IPS-NIHi7 (cell line): ENCODE measurements around the gene PRSS3.
"Not testable (repeated sequence)": the region's sequence is repeated elsewhere in the genome, so short reads cannot be mapped to it uniquely, and the experiment has no call there.

Experiments
- DNase-seq: peaks from one replicate; pipeline ENCODE4 v3.0.0; 2012; ENCODE audit warnings: mixed read lengths; ENCODE audit errors: extremely low spot score

The PRSS3 gene

DNA sequence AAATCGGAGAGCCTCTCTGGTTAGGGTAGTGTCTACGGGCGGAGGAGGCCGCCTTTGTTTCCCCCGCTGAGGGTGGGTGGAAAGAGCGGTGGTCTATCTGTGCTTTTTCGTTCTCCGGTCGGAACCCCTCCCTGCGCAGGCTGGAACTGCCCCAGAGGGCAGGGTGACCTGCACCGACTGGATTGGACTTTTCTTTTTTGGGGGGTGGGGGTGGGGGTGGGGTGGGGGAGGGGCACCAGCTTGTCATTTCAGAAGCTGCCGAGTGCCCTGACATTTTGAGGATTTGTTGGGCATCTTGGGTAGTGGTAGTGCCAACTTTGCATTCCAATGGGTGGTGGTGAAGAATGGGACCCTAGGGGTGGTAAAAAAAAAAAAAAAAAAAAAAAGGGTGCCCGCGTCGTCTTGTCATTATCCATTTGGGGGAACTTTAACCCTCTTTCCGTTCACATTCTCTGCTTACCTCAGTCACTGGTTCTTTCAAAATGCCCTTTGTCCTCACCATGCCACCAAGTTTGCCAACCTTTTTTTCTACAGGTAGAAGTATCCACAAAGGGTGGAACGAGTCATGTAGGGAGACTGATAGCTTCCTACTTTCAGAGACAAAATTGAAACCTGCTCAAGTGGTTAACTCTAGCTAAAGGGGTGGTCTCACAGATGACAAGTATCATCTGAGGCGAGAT lies 22.9 kb downstream of the PRSS3 start:
- no peak for DNase-seq

DNA sequence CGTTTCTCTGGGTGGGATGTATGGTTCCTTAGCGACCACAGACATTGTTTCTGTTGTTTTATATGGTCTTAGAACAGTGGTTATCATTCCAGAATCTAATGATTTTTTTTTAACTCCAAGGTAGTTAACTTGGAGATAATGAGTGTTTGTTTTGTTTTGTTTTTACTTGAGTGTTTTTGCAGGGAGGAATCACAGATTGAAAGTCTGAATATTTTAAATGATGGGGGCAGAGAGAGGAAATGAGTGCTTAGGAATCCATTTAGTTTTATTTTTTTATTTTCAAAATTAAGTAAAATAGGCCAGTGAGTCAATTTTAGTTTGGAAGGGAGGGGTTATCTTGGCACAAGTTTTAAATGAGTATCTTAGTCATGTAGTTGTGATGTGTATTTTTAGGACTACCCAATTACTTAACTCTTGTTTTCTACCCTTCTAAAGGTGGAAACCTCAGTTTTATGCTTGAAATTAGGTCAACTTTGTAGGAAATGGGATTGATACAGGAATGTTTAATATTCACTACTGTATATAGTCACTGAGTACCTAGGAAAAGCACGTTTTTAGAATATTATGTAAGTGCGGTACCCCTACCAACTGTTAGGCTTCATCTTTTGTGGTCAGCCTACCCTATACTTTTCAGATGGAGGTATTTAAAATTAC lies 23.6 kb downstream of the PRSS3 start:
- DNase-seq: no peak

DNA sequence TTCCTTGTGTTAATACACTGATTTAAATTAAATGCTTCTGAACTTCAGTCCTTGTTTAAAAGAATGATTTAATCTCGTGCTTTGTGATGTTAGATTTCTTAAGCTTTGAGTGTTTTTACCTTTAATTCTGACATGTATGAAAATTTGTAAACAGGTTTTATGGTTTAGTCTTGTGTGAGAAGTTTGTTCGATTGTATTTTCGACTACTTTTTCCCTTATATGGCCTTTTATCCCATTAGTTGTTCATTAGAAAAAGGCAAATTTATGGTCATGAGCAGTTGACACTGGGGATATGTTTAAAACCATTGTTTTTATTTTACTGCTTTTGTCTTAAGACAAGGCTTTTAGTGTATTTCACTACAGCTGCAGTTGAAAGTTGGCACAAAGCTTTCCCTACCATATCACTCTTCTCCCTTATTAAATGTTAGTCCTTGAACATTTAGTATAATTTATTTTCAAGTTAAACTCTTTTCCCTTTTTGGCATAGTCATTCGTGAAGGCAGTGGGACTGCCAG lies 24.9 kb downstream of the PRSS3 start:
- DNase-seq: no peak

DNA sequence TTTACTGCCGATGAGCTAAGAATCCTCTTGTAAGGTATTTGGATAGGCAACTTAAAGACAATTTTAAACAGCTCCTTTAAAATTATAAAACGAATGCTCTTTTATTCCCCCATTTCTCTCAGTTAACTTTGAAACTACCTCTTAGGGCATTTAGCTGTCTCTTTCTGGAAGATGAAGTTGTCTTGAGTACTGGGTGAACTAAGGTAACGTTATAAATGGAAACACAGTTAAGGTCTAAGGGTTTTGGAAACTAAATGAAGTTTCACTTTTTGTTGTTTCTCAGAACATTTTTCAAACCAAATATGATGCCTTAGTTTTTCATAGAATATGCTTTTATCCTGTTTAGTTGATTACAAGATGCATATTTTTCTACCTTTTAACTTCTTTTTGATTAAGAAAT lies 28.4 kb downstream of the PRSS3 start:
- DNase-seq: no peak

- DNase-seq: not testable (repeated sequence)
Measured at GRCh38 chr9:33827285-33827684, 31.9 kb downstream of the PRSS3 start.

- DNase-seq: not testable (repeated sequence)
Measured at GRCh38 chr9:33829641-33830230, 34.4 kb downstream of the PRSS3 start.

- DNase-seq: no peak
Measured at GRCh38 chr9:33835625-33836260, 40.4 kb downstream of the PRSS3 start.

- DNase-seq: not testable (repeated sequence)
Measured at GRCh38 chr9:33836261-33836660, 40.9 kb downstream of the PRSS3 start.

DNA sequence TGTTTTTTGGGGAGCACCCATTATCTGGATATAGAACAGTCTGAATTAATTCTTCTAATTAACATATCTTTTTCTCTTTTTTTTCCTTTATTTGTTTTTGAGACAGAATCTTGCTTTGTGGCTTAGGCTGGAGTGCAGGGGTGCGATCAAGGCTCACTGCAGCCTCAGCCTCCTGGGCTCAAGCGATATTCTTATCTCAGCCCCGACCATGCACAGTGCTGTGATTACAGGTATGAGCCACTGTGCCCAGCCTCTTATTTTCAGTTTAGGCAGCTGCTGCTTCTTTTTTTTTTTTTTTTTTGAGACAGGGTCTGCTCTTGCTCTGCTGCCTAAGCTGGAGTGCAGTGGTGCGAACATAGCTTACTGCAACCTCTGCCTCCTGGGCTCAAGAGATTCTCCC lies 41.8 kb downstream of the PRSS3 start:
- DNase-seq: no peak

DNA sequence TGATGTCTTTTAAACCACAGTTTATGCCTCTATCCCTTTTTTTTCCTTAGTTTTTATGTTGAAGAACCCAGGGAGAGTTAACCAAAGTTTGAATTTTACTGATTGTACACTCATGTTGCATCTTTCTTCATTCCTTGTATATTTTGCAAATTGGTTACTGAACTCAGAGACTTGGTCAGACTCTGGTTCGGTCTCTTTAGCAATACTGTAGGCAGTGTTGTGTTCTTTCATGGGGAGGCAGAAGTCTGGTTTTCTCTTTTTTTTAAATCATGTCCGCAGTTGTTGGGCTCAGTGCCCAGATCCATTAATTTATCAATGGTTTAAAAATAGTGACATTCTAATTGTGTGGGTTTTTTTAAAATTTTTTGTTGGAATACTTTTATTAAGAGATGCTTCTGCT lies 45.0 kb downstream of the PRSS3 start:
- no peak for DNase-seq

- no peak for DNase-seq
Measured at GRCh38 chr9:33843312-33843961, 48.1 kb downstream of the PRSS3 start.

- DNase-seq: no peak
Measured at GRCh38 chr9:33846231-33846630, 50.9 kb downstream of the PRSS3 start.

DNA sequence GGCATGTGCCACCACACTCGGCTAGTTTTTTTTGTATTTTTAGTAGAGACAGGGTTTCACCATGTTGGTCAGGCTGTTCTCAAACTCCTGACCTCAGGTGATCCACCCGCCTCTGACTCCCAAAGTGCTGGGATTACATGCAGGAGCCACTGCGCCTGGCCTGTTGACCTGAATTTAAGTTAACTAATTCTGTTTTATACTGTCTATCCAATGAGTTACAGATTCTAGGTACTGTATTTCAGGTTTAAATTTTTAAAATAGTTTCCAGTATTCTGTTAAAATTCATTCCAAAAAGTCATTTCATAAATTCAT lies 52.5 kb downstream of the PRSS3 start:
- not testable (repeated sequence) for DNase-seq
